Endodermal cell (in vitro differentiated cells): ENCODE data around the gene CTU2. TPM values are rescaled to one million over a fixed set of nuclear protein-coding genes. Genes with fewer than 3 reads are reported as not detected.

Experiments
- DNase-seq: peaks from one replicate; pipeline ENCODE4 v3.0.0-alpha.2; 2017
- H3K27ac ChIP-seq: 2 replicates; pipeline ENCODE4 v1.5.1; 2013; ENCODE audit warnings: mild to moderate bottlenecking, low read depth, low read length, moderate library complexity
- H3K27me3 ChIP-seq: 2 replicates; pipeline ENCODE4 v1.6.1; 2013; ENCODE audit warnings: mild to moderate bottlenecking, low read length, moderate library complexity; ENCODE audit not compliant: insufficient read depth, control insufficient read depth, poor library complexity, severe bottlenecking
- H3K36me3 ChIP-seq: 2 replicates; pipeline ENCODE4 v1.7.0; 2013; ENCODE audit warnings: mild to moderate bottlenecking, low read length, moderate library complexity; ENCODE audit not compliant: control insufficient read depth, insufficient read depth
- H3K4me1 ChIP-seq: one replicate; pipeline ENCODE4 v1.7.0; 2013; ENCODE audit warnings: low read length; ENCODE audit not compliant: control insufficient read depth, insufficient read depth
- H3K4me3 ChIP-seq: 2 replicates; pipeline ENCODE4 v1.5.1; 2013; ENCODE audit warnings: mild to moderate bottlenecking, low read length, moderate library complexity
- H3K9ac ChIP-seq: 2 replicates; pipeline ENCODE4 v1.6.1; 2013; ENCODE audit warnings: mild to moderate bottlenecking, low read length, moderate library complexity; ENCODE audit not compliant: poor library complexity, severe bottlenecking; ENCODE audit errors: extremely low read depth
- H3K9me3 ChIP-seq: 2 replicates; pipeline ENCODE4 v1.6.1; 2013; ENCODE audit warnings: mild to moderate bottlenecking, low read length, moderate library complexity; ENCODE audit not compliant: control insufficient read depth
- H3K27ac Mint-ChIP-seq: 2 replicates; pipeline ENCODE4 v1.8.0; 2020; ENCODE audit warnings: mixed read lengths
- H3K27me3 Mint-ChIP-seq: 2 replicates; pipeline ENCODE4 v1.8.0; 2021; ENCODE audit warnings: mild to moderate bottlenecking, mixed read lengths; ENCODE audit not compliant: insufficient read depth
- H3K36me3 Mint-ChIP-seq: 2 replicates; pipeline ENCODE4 v1.8.0; 2020; ENCODE audit warnings: low read depth, mixed read lengths
- H3K4me1 Mint-ChIP-seq: 2 replicates; pipeline ENCODE4 v1.8.0; 2020; ENCODE audit warnings: mixed read lengths
- H3K4me3 Mint-ChIP-seq: 2 replicates; pipeline ENCODE4 v1.8.0; 2020; ENCODE audit warnings: mild to moderate bottlenecking, moderate library complexity, mixed read lengths
- H3K9me3 Mint-ChIP-seq: 2 replicates; pipeline ENCODE4 v1.8.0; 2020; ENCODE audit warnings: mild to moderate bottlenecking, mixed read lengths
- WGBS, 2 experiments: methylation state at CpG; one replicate each; pipeline versions ENCODE4 v1.1.5 to v1.1.7; 2013; ENCODE audit warnings: missing lambda C conversion rate in 2 of 2, mixed read lengths in 1 of 2; ENCODE audit not compliant: insufficient coverage in 1 of 2, insufficient read length in 1 of 2; 5-methylcytosine and 5-hydroxymethylcytosine counted together
- total RNA-seq, 2 donors: library from RNA; stranded (reverse); fragmentation: NEBNext Ultra II Directional in 1 of 2; extraction: Animal tissue kit (Norgen Biotek cat#: 25700) in 1 of 2; gene quantifications; 2 replicates in 1 of 2; 3 replicates in 1 of 2; pipeline ENCODE4 v1.2.1, GENCODE V29; 2021
- TF ChIP-seq, protein P1 (sequence below): fragments of 200-600 bp; sonication (generic); conservative IDR thresholded peaks from 2 replicates; pipeline ENCODE4 v1.5.0; 2021; ENCODE audit warnings: antibody characterized with exemption, mild to moderate bottlenecking

The CTU2 gene
- total RNA-seq, 2 donors from 2014 or later, result 16.7 to 24.3 TPM

- no peak overlapping the region for H3K27ac ChIP-seq
- H3K27me3 ChIP-seq, result no peaks in the 10 kb centered on the region
- no peak for DNase-seq
- no peak overlapping the region for H3K9ac ChIP-seq
- TF ChIP-seq, protein P1, sequence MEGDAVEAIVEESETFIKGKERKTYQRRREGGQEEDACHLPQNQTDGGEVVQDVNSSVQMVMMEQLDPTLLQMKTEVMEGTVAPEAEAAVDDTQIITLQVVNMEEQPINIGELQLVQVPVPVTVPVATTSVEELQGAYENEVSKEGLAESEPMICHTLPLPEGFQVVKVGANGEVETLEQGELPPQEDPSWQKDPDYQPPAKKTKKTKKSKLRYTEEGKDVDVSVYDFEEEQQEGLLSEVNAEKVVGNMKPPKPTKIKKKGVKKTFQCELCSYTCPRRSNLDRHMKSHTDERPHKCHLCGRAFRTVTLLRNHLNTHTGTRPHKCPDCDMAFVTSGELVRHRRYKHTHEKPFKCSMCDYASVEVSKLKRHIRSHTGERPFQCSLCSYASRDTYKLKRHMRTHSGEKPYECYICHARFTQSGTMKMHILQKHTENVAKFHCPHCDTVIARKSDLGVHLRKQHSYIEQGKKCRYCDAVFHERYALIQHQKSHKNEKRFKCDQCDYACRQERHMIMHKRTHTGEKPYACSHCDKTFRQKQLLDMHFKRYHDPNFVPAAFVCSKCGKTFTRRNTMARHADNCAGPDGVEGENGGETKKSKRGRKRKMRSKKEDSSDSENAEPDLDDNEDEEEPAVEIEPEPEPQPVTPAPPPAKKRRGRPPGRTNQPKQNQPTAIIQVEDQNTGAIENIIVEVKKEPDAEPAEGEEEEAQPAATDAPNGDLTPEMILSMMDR, result no peak
- Mint-ChIP-seq H3K9me3 (no peaks in the 10 kb centered on the region), H3K4me1 (no peaks in the 10 kb centered on the region), H3K27ac (no peak overlapping the region), H3K36me3 (peaks cover 9% of the 10 kb centered on the region), H3K4me3 (no peak overlapping the region), H3K27me3 (peaks cover 6% of the 10 kb centered on the region)
- 94 to 95% methylated on average over 13 to 15 of the region's 15 CpGs for WGBS, 2 experiments
- no peaks in the 10 kb centered on the region for H3K9me3 ChIP-seq
- H3K36me3 ChIP-seq, result no peaks in the 10 kb centered on the region
- H3K4me3 ChIP-seq, result no peak overlapping the region
- H3K4me1 ChIP-seq, result no peaks in the 10 kb centered on the region
Measured at GRCh38 chr16:88695218-88695617, 11.1 kb upstream of the CTU2 start.

- H3K9me3 ChIP-seq, result no peaks in the 10 kb centered on the region
- Mint-ChIP-seq H3K4me3 (no peak overlapping the region), H3K36me3 (peaks cover 9% of the 10 kb centered on the region), H3K27ac (no peak overlapping the region), H3K9me3 (no peaks in the 10 kb centered on the region), H3K4me1 (no peaks in the 10 kb centered on the region), H3K27me3 (peaks cover 3% of the 10 kb centered on the region)
- no peak overlapping the region for H3K27ac ChIP-seq
- TF ChIP-seq, protein P1, result no peak
- H3K36me3 ChIP-seq, result no peaks in the 10 kb centered on the region
- H3K4me1 ChIP-seq, result no peaks in the 10 kb centered on the region
- 92 to 98% methylated on average over 7 of the region's 7 CpGs for WGBS, 2 experiments
- H3K9ac ChIP-seq, result no peak overlapping the region
- no peak for DNase-seq
- H3K4me3 ChIP-seq, result no peak overlapping the region
- no peaks in the 10 kb centered on the region for H3K27me3 ChIP-seq
Measured at GRCh38 chr16:88695753-88696152, 10.6 kb upstream of the CTU2 start.

GRCh38 chr16:88696441-88696840 lies 9.9 kb upstream of the CTU2 start:
- H3K9ac ChIP-seq, result no peak overlapping the region
- WGBS, 2 experiments, result 92 to 96% methylated on average over 10 to 14 of the region's 14 CpGs
- H3K27me3 ChIP-seq, result no peaks in the 10 kb centered on the region
- H3K4me1 ChIP-seq, result no peaks in the 10 kb centered on the region
- H3K9me3 Mint-ChIP-seq, result no peaks in the 10 kb centered on the region
- H3K9me3 ChIP-seq, result no peaks in the 10 kb centered on the region
- no peak overlapping the region for H3K4me3 ChIP-seq
- H3K36me3 Mint-ChIP-seq, result peaks cover 9% of the 10 kb centered on the region
- no peak for DNase-seq
- H3K36me3 ChIP-seq, result no peaks in the 10 kb centered on the region
- H3K27ac Mint-ChIP-seq, result no peak overlapping the region
- H3K4me1 Mint-ChIP-seq, result no peaks in the 10 kb centered on the region
- no peak overlapping the region for H3K4me3 Mint-ChIP-seq
- TF ChIP-seq, protein P1, result no peak
- no peaks in the 10 kb centered on the region for H3K27me3 Mint-ChIP-seq
- H3K27ac ChIP-seq, result no peak overlapping the region
